ENCODE results near the gene UBL5. TPM values are rescaled to one million over a fixed set of nuclear protein-coding genes. Genes with fewer than 3 reads are reported as not detected.
A peak's percentile ranks its signal among the peaks of the same experiment; 100 is the strongest.
"Not testable (repeated sequence)": the region's sequence is repeated elsewhere in the genome, so short reads cannot be mapped to it uniquely, and the experiment has no call there.

Gene UBL5
- total RNA-seq, 1 experiment from 2014 or later = 403 TPM

- peak; percentile 92 to 96 for DNase-seq
- intact Hi-C loops (cut with micrococcal nuclease; ENCODE audit: unreplicated experiment) = loop anchor here (2.0 kb wide), 3 partner anchors 17 to 111 kb away; partner anchors contain the start of genes FBXL12, ZNF562 and ZNF846
- peak overlapping the region; percentile 78 for H2AFZ ChIP-seq
- H3K27me3 ChIP-seq (ENCODE audit: insufficient read depth, low read depth) = no peaks in the 10 kb centered on the region
- POLR2A ChIA-PET (ENCODE audit: unreplicated experiment) = no interaction called here
- no peaks in the 10 kb centered on the region for H4K20me1 ChIP-seq (ENCODE audit: insufficient read depth)
- H3K36me3 ChIP-seq (ENCODE audit: low read depth) = no peaks in the 10 kb centered on the region
- peaks cover 18% of the 10 kb centered on the region for H3K4me1 ChIP-seq (replicated peaks; ENCODE audit: insufficient read depth)
- peak overlapping the region; percentile 62 for H3K4me3 ChIP-seq
- CTCF ChIA-PET = no interaction called here
- peak overlapping the region; percentile 87 for H3K4me2 ChIP-seq
- TF ChIP-seq EZH2 (IDR thresholded peaks at IDR 0.05; ENCODE audit: low read depth) = no peak
- TF ChIP-seq, protein P1, sequence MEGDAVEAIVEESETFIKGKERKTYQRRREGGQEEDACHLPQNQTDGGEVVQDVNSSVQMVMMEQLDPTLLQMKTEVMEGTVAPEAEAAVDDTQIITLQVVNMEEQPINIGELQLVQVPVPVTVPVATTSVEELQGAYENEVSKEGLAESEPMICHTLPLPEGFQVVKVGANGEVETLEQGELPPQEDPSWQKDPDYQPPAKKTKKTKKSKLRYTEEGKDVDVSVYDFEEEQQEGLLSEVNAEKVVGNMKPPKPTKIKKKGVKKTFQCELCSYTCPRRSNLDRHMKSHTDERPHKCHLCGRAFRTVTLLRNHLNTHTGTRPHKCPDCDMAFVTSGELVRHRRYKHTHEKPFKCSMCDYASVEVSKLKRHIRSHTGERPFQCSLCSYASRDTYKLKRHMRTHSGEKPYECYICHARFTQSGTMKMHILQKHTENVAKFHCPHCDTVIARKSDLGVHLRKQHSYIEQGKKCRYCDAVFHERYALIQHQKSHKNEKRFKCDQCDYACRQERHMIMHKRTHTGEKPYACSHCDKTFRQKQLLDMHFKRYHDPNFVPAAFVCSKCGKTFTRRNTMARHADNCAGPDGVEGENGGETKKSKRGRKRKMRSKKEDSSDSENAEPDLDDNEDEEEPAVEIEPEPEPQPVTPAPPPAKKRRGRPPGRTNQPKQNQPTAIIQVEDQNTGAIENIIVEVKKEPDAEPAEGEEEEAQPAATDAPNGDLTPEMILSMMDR (conservative IDR thresholded peaks at IDR 0.05) = no peak
- no peaks in the 10 kb centered on the region for H3K9me3 ChIP-seq (ENCODE audit: insufficient read depth, low read depth)
- H3K9me2 ChIP-seq (ENCODE audit: insufficient read depth) = no peaks in the 10 kb centered on the region
- H3K79me2 ChIP-seq (ENCODE audit: low read depth) = no peaks in the 10 kb centered on the region
- H3K27ac ChIP-seq = peak overlapping the region; percentile 83
- peaks cover 17% of the 10 kb centered on the region; the same call in 1 of the 2 replicates for H3F3A ChIP-seq (ENCODE audit: insufficient read depth, low read depth)
- BruUV-seq (replicated peaks) = TSS peak; percentile 96
Measured at GRCh38 chr19:9785367-9786331, 42.1 kb upstream of the UBL5 start.

DNA sequence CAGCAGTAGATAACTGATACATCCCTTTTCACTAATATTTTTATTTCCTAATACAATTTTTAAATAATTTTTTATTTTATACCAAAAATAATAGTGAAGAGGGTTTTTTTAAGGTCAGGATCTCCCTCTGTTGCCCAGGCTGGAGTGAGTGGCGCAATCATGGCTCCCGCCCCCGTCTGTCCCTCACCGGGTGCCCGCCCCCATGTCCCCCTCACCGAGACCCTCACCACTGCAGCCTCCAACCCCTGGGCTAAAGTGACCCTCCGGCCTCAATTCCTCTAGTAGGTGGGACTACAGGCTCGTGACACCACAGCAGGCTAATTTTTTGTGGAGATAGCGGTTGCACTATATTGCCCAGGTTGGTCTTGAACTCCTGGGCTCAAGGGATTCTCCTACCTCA lies 41.4 kb upstream of the UBL5 start:
- Histone ChIP-seq H3K27ac (no peak overlapping the region), H4K20me1 (ENCODE audit: insufficient read depth) (no peaks in the 10 kb centered on the region), H3K4me2 (peak overlapping the region; percentile 64), H3K4me1 (replicated peaks; ENCODE audit: insufficient read depth) (peaks cover 25% of the 10 kb centered on the region), H3K9me3 (ENCODE audit: insufficient read depth, low read depth) (no peaks in the 10 kb centered on the region), H3K79me2 (ENCODE audit: low read depth) (no peaks in the 10 kb centered on the region), H2AFZ (peak overlapping the region; percentile 74), H3F3A (ENCODE audit: insufficient read depth, low read depth) (peaks cover 14% of the 10 kb centered on the region; the same call in 1 of the 2 replicates), H3K36me3 (ENCODE audit: low read depth) (no peaks in the 10 kb centered on the region), H3K4me3 (peak overlapping the region; percentile 62; the same call in 1 of the 2 replicates), H3K27me3 (ENCODE audit: insufficient read depth, low read depth) (no peaks in the 10 kb centered on the region), H3K9me2 (ENCODE audit: insufficient read depth) (no peaks in the 10 kb centered on the region)
- ChIA-PET POLR2A (ENCODE audit: unreplicated experiment) (no interaction called here), CTCF (no interaction called here)
- TF ChIP-seq, protein P1 (conservative IDR thresholded peaks at IDR 0.05) = no peak
- TF ChIP-seq EZH2 (IDR thresholded peaks at IDR 0.05; ENCODE audit: low read depth) = no peak
- BruUV-seq (replicated peaks) = no TSS peak
- intact Hi-C loops (cut with micrococcal nuclease; ENCODE audit: unreplicated experiment) = no loop called here
- DNase-seq = no peak

GRCh38 chr19:9786819-9787218 lies 40.9 kb upstream of the UBL5 start:
- H3K79me2 ChIP-seq (ENCODE audit: low read depth) = no peaks in the 10 kb centered on the region
- H3K27ac ChIP-seq = no peak overlapping the region
- H4K20me1 ChIP-seq (ENCODE audit: insufficient read depth) = no peaks in the 10 kb centered on the region
- POLR2A ChIA-PET (ENCODE audit: unreplicated experiment) = no interaction called here
- H3F3A ChIP-seq (ENCODE audit: insufficient read depth, low read depth) = peaks cover 14% of the 10 kb centered on the region; the same call in 1 of the 2 replicates
- DNase-seq = no peak
- H3K27me3 ChIP-seq (ENCODE audit: insufficient read depth, low read depth) = no peaks in the 10 kb centered on the region
- H2AFZ ChIP-seq = peak overlapping the region; percentile 74
- no peaks in the 10 kb centered on the region for H3K9me2 ChIP-seq (ENCODE audit: insufficient read depth)
- no peaks in the 10 kb centered on the region for H3K36me3 ChIP-seq (ENCODE audit: low read depth)
- BruUV-seq (replicated peaks) = no TSS peak
- CTCF ChIA-PET = no interaction called here
- peak overlapping the region; percentile 64 for H3K4me2 ChIP-seq
- no peaks in the 10 kb centered on the region for H3K9me3 ChIP-seq (ENCODE audit: insufficient read depth, low read depth)
- TF ChIP-seq, protein P1 (conservative IDR thresholded peaks at IDR 0.05) = no peak
- no peak for TF ChIP-seq EZH2 (IDR thresholded peaks at IDR 0.05; ENCODE audit: low read depth)
- peaks cover 26% of the 10 kb centered on the region for H3K4me1 ChIP-seq (replicated peaks; ENCODE audit: insufficient read depth)
- intact Hi-C loops (cut with micrococcal nuclease; ENCODE audit: unreplicated experiment) = no loop called here
- H3K4me3 ChIP-seq = peak overlapping the region; percentile 62; the same call in 1 of the 2 replicates

DNA sequence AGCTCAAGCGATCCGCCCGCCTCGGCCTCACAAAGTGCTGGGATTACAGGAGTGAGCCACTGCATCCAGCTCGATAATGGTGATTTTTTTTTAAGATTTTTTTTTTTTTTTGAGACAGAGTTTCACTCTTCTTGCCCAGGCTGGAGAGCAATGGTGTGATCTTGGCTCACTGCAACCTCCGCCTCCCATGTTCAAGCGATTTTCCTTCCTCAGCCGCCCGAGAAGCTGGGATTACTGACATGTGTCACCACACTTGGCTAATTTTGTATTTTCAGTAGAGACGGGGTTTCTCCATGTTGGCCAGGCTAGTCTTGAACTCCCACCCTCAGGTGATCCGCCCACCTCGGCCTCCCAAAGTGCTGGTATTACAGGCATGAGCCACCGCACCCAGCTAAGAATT lies 39.1 kb upstream of the UBL5 start:
- H4K20me1 ChIP-seq (ENCODE audit: insufficient read depth); POLR2A ChIA-PET (ENCODE audit: unreplicated experiment); intact Hi-C loops (cut with micrococcal nuclease; ENCODE audit: unreplicated experiment); H3K36me3 ChIP-seq (ENCODE audit: low read depth); H3K27ac ChIP-seq; H3K9me2 ChIP-seq (ENCODE audit: insufficient read depth); H3K79me2 ChIP-seq (ENCODE audit: low read depth); H3K4me3 ChIP-seq; H3K9me3 ChIP-seq (ENCODE audit: insufficient read depth, low read depth); H3K27me3 ChIP-seq (ENCODE audit: insufficient read depth, low read depth); H2AFZ ChIP-seq; DNase-seq; H3K4me2 ChIP-seq; BruUV-seq (replicated peaks): not testable (repeated sequence)
- H3K4me1 ChIP-seq (replicated peaks; ENCODE audit: insufficient read depth) = peaks cover 26% of the 10 kb centered on the region
- CTCF ChIA-PET = interaction anchor here (0.6 kb wide), 1 partner anchor 152 kb away, joined by 3 read pairs; no protein-coding TSS in a partner anchor
- H3F3A ChIP-seq (ENCODE audit: insufficient read depth, low read depth) = peaks cover 23% of the 10 kb centered on the region; the same call in 1 of the 2 replicates
